GM19099 (cell line): ENCODE measurements around the gene CAPZB.

Experiments
- POLR2A ChIP-seq: IDR thresholded peaks from 3 replicates; pipeline ENCODE4 v1.6.1; 2011; ENCODE audit warnings: low read depth; ENCODE audit not compliant: insufficient read length; ENCODE audit errors: extremely low read depth

The CAPZB gene

DNA sequence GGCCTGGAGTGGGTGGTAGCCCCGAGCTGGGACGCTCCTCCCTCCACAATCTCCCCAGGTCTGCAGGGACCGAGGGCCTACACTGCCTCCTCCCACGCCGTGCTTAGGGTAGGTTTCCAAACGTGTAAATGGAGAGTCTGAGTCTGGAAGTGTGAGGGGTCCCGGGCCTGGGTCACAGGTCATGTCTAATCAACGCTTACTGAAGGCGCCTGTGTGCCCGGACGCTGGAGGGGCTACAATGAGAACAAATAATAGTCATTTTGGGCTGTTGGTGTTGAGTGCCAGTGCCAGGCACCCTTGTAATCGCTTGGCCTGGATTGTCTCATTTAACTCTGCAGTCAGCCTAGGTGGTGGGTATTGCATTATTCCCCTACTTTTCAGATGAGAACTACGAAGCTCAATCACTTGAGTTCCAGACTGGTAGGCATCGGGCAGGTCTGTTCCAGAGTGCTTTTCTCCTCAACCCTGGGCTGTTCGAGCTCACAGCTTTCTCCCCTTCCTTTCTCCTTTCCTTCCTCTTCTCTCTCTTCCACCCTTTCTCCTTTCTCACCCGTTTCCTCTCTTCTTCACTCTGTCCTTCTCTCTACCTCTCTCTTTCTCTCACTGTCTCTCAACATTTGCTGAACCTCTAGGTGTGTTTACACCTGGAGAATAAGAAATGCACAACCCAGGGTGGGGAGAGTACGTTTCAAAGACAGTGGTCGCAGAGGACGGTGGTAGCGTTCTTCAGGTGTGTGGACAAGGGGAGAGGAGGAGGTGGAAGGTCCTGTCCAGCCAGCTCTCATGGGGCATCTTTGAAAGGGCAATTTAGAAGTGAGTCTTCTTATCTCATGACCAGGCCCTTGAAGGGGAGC is 172.3 kb downstream of the CAPZB start:
- no peak for TF ChIP-seq POLR2A

DNA sequence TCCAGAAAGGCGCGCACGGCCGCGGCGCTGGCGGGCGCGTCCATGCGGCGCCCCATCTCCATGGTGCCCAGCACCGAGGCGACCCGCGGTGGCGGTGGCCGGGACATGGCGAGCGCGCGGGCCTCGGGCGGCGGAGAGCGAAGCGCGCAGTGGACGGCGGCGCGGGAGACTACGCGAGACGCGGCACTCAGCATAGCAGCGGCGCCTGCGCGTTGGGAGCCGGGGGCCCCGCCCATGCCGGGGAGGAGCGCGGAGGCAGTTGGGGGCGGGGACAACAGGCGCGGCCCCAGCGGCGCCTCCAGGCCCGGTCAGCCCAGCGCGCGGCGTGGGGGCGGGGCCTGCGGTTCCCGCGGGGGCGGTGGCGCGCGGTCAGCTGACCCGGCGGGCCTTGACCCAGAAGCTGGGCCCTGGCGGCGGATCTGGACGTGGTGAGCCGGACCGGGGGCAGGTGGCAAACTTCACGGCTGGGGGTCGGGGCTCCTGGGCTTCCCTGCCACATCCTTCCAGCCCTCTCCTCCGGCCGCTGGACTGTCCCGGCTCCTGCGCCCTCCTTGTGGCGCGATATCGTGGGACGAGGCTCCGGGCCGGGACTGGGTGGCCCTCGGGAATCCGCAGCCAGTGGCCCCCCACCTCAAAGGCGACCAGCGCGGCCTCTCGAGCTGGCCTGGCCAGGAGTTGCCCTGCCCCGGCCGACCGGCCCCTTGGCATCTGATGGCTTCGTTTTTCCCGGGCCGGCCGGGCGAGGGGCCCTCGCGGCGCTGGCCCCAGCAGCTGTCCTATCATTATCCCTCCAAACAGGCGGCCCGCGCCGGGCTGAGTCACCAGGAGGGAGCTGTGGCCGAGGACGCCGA is 173.2 kb downstream of the CAPZB start, which contains the start of the genes AKR7A2 and SLC66A1:
Gene AKR7A2, minus strand, starts transcription at position 214 of the 851 bp plus-strand sequence. Its CDS starts 20 bp downstream, at position 194.
Gene SLC66A1, plus strand, starts transcription at position 396 of the 851 bp plus-strand sequence. CDS start 5,352 bp downstream, outside the sequence.
- TF ChIP-seq POLR2A = peak; percentile 76

DNA sequence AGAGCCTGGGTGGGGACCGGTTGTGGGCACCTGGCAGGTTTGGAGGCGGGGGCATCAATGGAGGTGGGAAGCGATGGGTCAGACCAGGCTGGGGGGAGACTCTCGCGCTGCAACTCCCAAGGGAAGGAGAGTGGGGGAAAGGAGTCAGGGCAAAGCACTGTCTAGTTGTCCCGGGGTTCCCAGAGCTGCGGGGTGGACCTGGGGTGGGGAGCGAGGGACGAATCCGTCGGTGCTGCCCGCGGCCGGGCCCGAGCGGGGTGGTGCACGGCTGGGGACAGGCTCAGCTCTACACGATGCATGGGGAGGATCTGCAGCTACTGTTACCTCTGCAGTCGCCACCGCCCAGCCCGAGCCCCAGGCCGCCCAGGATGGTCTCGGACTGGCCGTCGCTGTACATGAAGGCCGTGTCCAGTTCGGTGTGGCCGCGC is 173.8 kb downstream of the CAPZB start:
- TF ChIP-seq POLR2A = no peak

DNA sequence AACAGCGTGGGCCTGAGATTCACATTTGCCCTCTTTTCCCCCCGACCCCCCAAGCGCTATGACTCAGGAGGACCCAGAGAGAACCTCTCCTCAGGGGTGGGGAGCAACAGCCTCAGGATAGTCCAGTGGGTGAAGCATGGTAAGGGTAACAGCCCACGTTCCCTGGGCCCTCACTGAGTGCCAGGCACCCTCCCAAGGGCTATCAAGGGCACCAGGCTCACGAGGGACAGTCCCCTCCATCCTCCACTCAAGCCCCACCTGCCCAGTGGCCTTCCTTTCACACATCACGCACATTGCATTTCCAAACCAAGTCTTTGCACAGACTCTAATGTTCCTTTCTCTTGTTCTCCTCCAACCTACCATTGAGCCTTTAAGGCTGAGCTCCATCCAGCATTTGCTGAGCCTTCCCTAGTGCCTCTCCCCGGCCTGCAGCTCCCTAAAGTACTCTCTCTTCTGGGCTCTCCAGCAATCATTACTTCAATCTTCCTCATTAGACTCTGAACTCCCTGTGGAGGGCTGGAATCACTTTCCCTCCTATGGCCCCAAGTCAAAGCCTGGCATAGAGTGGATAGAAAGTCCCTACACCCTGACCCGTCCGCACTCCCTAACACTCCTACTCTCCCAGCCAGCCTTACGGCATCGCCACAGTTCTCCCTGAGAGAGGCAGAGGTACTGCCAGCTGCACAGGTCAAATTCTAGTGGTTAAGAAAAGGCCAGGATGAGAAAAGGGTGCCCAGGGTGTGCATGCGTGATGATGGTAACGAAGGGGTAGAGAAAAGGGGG is 174.4 kb downstream of the CAPZB start:
- TF ChIP-seq POLR2A = no peak

DNA sequence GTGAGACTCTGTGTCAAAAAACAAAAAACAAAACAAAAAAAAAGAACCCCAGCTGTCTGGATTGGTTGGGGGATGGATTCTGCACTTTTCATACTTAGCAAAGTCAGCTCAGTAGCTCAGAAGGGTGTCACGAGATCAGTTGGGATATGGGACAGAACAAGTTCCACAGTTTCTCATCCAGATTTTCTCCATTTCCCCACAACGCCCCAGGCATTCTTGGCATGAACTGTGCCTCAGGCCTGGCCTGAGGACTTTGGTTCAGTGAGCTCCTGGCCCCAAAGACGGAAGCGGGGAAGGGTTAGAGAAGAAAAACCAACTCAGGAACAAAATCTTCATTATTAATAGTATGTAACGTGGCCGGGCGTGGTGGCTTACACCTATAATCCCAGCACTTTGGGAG is 175.3 kb downstream of the CAPZB start:
- TF ChIP-seq POLR2A = no peak

DNA sequence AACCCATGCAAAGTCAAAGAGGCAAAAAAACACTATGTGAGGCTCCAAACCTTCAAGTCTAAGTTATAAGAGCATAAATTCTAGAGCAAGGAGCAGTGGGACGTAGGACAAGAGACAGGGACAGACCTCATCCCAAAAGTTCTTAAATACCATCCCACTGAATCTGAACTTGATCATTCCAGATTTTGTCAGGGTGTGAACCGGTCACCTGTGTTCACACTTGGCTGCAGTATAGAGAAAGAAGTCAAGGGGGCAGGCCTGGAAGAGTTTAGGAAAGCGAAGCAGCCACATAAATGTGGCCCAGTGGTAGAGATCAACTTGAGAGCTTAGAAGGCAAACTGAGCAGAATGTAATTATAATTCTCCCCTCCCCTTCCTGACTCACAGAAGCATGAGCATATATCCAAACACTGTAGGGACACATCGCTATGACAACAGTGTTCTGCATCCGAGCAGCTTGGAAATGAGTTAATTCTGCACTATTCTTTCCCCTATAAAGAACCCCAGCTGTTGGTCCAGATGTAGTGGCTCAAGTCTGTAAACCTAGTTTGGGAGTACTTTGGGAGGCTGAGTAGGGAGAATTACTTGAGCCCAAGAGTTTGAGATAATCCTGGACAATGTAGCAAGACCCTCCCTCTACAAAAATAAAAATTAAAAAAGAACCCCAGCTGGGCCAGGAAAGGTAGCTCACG is 176.1 kb downstream of the CAPZB start:
- TF ChIP-seq POLR2A = no peak

DNA sequence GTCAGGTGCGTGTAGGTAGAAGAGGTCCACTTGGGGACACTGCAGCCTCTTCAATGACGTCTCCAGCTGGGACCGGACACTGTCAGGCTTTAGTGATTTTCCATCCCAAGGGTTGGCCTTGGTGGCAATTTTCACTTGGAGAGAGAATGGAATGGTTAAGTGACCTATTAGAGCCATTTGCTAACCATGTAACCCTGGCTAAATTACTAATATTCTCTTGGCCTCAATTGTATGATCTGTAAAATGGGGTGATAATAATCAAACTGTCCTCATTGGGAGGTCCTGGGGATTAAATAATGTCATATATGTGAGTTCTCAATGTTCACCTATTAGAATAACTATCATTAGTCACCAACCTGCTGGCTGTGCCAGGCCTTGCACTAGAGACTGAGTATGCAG is 176.8 kb downstream of the CAPZB start:
- TF ChIP-seq POLR2A = no peak

DNA sequence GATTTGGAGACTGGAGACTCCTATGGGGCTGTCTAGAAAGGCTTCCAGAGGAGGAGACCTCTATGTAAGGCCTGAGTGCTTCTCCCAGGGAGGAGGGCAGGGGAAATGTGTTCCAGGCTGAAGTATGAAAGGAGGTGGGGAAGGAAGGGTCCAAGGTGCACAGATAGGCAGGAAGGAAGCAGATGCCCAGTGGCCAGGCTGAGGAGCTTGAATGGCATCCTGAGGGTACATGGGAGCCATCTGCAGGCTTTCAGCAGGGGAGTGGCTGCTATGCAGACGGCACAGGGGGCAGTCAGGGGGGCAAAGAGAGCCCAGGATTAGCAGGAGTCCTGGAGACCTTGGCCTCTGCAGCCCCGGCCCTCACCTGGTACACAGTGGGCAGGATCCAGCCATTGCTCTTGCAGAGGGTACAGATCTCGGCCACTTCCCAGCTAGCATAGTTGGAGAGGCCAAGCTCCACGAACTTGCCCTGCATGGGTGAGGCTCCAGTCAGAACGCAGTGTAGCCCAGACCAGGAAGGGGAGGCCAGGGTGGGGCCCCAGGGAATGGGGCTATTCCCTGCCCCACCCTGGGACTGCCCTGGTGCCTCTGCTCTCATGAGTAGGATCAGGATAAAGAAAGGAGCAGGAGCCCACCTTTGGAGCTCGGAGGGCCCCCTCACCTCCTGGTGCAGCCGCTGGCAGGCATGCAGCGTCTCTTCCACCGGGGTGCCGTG is 177.4 kb downstream of the CAPZB start:
- TF ChIP-seq POLR2A = no peak

DNA sequence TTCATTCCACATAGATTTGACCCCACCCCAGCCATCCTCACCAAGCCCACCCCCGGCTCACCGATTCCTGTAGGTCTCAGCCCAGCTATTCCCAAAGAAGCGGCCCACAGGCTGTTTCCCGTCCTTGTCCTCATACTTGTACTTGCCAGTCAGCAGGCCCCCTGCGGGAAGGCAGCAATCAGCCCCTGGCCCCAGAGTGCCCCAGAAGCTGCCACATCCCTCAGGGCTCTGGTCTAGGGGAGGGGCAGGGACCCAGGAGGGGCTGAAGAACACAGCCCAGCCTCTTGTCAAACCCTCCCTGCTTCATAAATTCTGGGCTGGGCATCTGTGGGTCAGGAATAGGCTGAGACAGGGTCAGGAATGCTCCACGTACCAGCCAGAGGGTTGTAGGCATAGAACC is 178.4 kb downstream of the CAPZB start:
- no peak for TF ChIP-seq POLR2A

DNA sequence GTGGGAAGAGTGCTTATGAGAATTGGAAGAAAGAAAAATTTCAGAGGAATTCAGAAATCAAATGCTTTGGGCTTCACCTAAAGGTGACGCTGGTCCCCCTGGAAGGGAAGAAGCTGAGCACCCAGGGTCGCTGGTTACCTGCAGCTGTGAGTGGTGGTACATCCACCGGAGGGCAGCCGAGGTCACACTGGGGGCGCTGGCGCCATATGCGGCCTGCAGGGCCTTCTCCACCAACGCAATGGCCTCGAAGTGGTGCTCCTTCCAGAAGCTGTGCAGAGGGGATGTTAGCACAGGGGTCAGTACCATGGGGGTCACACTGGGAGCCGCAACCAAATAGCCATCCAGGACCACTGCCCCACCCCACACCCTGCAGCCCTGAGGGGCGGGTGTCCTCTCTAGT is 179.5 kb downstream of the CAPZB start:
- no peak for TF ChIP-seq POLR2A

DNA sequence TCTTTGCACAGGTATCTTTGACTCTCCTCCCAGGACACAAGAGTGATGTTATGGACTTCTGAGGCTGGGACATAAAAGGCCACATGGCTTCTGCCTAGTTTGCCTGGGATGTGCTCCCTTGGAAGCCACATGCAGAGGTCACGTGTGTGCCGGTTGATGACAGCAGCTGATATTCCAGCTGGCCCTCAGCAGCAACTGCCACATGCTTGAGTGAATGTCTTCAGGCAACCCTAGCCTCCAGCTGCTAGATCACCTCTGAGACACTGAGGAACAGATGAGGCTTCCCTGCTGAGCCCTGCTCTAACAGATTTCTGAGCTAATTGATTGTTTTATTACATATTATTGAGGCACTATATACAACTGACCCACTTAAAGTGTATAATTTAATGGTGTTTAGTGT is 185.1 kb downstream of the CAPZB start:
- TF ChIP-seq POLR2A = no peak

DNA sequence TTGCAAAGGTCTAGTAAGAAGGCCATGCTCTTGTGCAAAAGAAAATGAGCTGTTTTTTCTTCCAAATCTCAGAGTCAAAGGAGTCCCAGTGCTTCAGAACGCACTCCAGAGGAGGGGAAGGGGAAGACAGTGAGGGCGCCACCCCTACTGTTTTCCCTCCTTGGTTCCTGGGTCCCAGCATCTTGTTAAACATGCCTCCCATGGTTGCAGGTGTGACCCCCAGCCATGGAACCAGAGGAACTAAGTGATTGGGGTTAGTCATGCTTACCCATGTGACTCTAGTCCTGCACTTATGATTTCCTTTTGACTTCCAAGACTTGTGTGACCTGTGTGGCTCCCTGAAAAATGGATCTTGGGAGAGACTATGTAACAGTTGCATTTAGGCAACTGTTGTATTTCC is 190.7 kb downstream of the CAPZB start:
- TF ChIP-seq POLR2A = no peak

DNA sequence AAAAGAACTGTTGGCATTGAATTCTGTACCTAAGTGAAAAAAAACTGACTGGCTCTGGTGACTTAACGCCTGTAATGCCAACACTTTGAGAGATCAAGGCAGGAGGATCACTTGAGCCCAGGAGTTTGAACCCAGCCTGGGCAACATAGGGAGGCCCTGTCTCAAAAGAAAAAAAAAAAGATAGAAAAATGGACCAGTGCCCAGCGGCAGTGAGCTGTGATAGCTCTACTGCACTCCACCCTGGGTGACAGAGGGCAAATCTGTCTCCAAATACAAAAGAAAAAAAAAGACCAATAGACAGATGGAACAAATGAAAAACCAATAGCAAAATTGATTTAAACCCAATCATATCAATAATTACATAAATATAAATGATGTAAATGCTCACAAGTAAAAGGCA is 196.1 kb downstream of the CAPZB start:
- no peak for TF ChIP-seq POLR2A
